GM18507 (cell line): ENCODE results near the gene AKAP13.

Experiments used
- DNase-seq: peaks from one replicate; pipeline ENCODE4 v3.0.0; 2011; ENCODE audit warnings: low read depth; ENCODE audit not compliant: insufficient read length; ENCODE audit errors: extremely low spot score
- FAIRE-seq: peaks from 2 replicates; lab custom pipeline; 2011; peaks lifted over from hg19 to GRCh38; lab: Jason Lieb, UNC

The AKAP13 gene

DNA sequence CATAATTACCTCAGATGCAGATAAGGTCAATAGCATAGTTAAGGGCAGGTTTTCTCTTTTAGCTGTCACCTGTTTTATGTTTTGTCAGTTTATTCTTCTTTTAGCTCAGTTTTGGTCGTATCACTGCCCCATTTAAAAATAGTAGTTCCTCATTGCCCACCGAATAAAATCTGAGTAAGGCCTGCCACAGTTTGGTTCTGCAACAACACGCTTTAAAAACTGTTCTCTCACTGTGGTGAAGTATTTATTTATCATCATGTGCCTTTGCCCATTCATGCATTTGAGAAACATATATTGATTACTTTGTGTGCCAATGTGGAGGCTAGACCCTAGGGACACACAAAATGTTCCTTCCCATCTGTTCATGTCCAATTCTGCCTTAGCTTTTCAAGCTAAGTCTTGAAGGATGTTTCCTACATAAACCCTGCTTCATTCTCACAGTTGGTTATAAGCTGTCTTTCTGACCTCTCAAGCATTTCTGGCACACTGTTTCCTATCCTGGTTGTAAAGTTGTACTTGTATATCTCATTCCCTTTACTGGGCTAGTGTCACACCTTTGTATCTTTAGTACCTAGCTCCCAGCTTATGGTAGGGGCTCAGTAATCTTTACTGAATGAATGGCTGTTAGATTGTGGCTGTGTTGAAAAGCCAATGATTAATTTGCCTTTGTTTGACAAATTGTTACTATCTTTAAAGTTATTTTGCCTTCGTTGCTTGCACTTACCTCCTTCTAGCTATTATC, 23.9 kb downstream of the AKAP13 start:
- FAIRE-seq, result peak; percentile 72
- no peak for DNase-seq

DNA sequence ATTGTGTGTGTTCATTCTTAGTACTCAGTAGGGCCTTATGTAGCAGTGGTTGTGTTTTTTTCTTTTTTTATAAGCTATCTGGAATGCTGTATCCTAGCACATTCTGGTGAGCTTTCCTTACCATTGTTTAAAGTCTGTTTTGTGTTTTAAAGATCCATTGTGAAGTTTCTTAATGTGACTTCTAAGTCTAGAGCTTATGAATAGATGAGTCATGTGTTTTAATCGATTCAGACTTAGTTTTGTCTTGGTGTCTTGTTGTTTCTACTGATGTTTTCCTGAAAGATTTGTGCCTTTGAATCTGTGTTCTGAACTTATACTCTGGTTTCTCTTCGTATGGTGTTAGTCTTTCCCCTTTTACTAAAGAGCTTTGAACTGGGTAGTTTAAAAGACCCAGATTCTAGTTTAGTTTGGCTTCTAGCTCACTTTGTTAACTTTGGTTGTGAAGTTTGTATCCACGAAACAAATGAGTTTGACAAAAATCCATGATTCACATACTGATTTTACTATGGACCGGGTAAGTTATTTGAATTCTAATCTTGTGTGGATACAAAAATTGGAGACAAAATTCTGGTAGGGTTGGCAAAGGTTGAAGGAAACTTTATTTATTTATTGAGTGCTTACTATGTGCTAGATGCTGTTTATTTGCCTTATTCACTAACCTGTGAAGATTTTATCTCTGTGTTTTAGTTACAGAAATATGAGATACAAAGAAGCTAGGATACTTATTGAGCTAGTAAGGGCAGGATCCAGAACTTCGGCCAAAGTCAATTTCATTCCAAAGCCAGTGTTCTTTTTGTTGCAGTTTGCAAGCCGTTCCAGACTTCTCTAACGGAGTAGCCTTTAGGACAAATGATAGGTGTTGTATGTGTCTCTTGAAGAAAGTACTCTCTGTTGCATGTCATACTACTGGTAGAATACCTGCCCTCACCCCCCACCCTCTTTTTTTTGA, 24.8 kb downstream of the AKAP13 start:
- FAIRE-seq, result no peak
- DNase-seq, result no peak

DNA sequence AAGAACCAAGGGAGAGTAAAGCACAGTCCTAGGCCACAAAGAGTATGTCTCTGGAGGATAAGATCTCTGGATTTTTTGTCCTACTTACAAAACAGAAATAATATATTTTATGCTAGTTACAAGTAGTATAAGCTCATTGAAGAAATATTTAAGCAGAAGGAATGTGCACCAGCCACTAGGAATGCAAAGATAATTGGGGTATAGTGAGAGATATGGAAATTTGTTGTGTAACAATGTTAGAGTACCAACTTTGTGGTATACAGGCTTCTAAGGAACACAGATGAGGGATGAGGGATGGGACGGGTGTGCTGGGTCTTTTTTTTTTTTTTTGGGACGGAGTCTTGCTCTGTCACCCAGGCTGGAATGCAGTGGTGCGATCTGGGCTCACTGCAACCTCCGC, 26.5 kb downstream of the AKAP13 start:
- DNase-seq (no peak), FAIRE-seq (no peak)

DNA sequence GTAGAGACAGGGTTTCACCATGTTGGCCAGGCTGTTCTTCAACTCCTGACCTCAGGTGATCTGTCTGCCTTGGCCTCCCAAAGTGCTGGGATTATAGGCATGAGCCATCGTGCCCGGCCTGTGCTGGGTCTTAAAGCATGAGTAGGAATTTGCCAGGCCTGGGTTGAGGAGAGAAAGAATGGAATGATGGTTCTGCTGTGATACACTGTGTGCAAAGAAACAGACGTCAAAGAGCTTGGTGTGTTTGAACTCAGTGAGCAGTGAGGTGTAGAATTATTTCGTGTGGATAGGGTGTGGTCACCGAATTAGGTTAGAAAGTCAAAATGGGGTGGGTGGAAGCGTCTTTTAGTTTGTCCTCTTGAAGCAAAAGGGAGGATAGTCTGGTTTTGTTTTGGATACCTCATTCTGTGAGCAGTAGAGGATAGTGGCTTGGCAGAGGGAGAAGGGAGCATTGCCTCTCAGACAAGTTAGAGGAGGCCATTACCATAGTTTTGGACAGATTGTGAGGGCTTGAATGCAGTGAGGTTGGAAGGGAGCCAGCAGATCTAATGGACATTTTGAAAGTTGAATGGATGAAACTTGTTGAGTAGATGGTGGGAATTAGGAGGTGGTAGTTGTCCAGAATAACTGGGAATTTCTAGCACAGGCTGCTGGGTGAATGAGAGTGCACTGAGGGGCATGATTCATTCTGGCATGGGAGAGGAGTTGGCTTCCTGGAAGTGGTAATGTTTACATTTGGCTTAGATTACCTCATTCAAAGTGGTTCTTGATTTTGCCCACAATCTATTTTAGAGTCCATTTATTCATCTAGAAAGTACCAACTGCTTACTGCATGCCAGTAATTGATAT, 27.2 kb downstream of the AKAP13 start:
- FAIRE-seq (peak; percentile 56), DNase-seq (no peak)

DNA sequence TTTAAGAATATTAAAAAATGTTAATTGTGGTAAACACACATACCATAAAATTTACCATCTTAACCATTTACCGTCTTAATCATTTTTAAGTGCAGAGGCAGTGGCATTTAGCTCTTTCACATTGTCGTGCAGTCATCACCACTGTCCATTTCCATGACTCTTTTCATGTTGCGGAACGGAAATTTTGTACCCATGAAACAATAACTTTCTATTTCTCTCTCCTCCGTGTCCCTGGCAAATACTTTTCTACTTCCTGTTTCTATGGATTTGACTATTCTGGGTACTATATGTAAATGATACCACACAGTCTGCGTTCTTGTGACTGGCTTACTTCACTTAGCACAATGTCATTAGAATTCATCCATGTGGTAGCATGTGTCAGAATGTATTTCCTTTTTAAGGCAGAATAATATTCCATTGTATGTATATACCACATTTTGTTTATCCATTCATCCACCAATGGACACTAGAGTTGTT, 27.9 kb downstream of the AKAP13 start:
- DNase-seq (no peak), FAIRE-seq (peak; percentile 84)

DNA sequence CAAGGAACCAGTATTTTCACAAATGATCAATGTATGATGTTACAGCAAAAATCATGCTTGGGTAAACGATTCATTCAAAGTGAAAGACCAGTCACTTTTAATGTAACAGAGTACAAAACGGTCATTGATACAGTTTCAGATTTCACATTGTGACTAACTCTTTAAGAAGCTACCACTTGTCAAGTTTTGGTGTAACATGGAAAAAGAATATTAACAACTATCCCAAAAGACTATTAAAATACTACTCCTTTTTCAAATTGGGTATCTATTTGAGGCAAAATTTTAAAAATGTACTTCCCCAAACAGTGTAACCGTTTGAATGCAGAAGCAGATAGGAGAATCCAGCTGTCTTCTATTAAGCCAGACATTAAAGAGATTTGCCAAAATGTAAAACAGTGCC, 31.7 kb downstream of the AKAP13 start:
- no peak for DNase-seq
- peak; percentile 56 for FAIRE-seq

DNA sequence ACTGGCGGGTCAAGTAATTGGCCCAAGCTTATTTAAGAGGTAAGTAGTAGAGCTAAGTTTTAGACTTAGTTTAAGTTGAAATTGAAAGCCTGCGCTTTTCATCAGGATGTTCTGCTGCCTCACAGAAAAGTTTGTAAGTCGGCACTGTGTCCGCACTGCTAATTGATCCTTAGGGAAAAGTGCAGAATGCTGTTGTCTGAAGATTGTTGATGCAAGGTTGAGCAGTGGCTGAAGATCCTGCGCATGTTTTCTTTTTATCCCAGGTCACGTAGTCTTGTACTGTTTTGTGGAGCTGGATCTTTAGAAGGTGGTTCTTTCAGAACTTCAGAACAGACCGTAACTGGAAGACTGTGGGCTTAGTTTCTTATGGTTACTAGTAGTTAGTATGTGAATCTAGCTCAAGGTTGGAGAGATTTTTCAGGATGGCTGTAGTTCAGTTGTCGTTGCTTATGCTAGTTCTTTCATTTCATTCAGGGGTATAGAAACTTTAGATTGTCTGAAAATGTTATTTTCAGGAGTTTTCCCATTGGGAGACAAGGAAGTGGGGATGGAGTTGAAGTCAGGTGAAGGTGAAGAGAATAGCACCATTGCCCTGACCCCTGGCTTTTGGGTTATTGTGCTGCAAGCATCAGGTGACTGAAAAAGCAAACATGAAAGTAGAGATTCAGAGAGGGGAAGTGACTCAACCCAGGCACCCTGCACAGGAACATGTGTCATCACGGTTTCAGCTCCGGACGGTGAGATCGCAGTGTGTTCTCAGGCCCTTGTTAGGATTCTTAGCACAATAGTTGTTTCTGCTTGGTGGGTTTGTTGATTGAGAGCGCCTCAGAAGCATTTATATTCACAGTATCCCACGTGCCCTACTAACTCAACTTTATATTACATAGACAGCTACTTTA, 32.8 kb downstream of the AKAP13 start:
- FAIRE-seq, result peak; percentile 100
- peak; percentile 75 for DNase-seq

DNA sequence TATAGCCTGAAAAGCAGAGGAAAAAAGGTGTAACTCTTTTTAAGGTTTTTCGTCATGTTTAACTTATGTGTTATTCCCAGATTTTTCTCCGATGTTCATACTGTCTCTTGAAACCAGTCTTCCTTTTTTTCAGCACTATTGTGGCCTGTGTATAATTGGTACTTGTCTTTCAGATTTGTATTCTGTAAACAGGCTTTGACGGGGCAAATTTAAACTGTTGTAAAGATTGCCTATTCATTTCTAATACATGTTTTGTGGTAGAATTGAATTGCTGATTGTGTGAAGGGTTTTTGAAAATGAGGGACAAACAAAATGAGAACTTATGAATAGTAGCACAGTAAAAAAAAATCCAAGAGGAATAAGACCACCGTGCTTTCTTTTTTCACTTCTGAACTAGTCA, 33.6 kb downstream of the AKAP13 start:
- DNase-seq, result no peak
- no peak for FAIRE-seq

DNA sequence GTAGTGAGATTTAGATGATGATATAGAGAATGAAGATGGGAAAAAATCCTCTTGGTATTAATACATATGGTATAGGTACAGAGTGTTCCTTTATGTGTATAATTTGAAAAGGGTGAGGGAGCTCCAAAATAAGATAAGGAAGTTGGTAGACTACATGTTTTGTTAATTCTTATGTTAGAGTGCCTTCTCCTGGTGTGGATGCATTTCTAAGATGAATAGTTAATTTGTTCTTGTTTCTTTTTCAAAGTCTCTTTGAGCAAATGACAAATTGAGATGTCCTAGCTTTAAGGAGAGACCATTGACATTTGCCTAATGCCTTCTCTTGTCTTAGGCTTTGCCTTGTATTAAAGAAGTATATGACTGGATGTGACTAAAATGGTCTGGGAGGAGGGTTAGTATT, 34.1 kb downstream of the AKAP13 start:
- FAIRE-seq (peak; percentile 83), DNase-seq (no peak)

DNA sequence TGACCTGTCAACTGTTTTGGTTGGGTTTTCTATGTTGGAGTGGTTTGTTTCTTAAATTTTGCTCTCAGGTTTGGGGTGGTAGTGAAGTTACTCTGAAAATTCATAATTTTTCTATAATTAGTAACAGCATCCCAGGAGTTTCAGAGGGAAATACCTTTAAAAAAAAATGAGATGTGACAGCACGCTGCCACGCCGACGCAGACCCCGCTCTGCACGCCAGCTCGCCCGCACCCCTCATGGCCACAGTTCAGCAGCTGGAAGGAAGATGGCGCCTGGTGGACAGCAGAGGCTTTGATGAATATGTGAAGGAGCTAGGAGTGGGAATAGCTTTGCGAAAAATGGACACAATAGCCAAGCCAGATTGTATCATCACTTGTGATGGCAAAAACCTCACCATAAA, 34.6 kb downstream of the AKAP13 start:
- no peak for FAIRE-seq
- no peak for DNase-seq

DNA sequence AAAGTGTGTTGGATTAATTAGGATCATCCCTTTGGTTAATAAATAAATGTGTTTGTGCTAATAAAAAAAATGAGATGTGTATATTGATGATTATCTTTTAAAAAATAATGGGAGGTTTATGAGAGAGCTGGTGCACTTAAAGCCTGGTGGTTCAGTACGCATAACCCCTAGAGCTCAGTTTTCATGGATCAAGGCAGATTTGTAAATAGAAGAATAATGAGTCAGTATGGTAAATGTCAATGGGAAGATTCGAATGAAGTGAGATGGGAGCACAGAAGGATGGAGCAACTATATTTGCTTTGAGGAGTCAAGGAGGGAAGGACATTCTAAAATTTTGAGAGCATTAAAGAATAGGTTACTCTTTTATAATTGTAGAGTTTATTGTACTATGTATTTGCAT, 35.4 kb downstream of the AKAP13 start:
- DNase-seq, result no peak
- no peak for FAIRE-seq

DNA sequence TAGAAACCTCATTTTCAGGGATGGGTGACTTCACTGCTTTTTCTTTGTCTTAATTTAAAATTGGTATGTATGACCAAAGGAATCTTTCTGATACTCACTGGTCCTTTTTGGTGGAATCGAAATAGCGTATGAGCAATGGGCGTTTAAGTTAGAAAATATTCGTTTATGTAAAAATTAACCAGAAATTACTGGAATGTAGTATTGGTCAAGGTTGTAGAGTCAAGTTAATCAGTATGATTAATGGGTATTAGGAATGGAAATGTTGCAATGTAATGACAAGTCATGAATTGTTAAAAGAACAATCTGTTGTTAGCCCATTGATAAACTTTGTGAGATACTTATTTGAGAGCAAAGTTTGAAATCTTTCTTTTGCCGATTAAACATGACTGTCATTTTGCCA, 36.9 kb downstream of the AKAP13 start:
- FAIRE-seq (no peak), DNase-seq (no peak)

DNA sequence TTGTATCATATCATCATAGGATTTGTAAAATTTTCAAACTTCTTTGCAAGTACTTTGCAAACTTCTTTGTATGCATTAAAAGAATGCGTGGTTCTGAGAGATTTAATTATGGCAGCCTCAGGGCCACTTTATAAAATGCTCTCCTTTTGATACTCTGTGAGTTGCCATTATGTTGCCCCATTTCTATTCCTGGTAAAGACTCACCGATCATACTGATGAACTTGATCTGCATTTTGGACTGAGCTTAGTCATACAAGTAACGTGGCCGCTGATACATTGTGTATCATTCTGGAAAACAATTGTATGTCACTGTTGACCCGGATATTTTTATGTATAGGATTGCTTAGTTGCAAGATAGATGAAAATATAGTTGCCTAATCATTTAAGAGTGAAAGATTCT, 38.8 kb downstream of the AKAP13 start:
- DNase-seq (no peak), FAIRE-seq (no peak)

DNA sequence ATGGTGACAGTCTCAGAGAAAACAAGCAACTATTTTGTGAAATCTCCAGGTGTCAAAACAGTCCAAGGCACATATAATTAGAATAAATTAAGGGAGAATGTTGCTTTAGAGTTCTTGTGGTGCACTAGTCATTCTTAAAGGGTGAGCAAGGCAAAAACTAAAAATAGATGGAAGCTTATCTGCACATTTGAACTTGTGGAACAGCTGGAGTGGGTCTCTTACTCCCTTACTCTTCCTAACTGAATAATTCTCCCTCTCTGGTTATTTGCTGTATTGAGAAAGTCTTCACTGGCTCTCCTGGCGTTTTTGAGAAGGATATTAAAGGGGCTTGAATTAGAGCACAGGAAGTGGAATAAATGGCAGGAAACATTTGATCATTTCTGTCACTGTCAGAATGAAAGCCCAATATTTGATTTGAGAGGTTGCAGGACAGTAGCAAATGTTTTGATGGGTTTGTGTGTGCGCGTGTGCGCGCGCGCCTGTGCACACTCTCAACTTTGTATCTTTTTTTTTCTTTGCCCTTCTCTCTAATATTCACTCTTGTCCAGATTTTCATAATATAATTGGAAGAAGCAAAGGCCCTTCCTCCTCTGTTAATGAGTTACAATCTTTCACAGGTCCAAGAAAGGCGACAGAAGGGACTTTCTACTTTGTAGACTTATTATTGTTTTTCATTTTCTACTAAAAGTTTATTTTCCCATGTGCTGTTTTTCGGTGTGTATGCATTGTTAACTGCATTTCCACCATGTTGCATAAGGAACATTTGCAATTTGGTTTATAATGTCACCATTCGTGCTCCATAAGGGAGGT, 40.9 kb downstream of the AKAP13 start:
- no peak for DNase-seq
- peak; percentile 58 for FAIRE-seq

DNA sequence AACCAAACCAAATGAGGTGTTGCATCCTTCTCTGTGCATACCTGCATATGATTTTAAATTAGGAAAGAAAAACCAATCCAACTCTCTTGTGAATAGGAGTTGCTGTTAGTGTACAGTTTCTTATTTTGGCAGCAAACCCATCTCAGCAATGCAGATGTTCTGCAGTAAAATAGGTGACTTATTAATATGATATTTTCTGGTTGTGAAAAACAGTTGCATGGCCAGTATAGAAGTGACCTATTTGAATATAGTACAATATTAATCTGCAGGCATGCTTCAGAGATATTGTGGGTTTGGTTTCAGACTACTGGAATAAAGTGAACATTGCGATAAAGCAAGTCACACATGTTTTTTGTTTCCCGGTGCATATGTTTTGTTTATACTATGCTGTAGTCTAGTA, 42.2 kb downstream of the AKAP13 start:
- FAIRE-seq (peak; percentile 71), DNase-seq (no peak)

DNA sequence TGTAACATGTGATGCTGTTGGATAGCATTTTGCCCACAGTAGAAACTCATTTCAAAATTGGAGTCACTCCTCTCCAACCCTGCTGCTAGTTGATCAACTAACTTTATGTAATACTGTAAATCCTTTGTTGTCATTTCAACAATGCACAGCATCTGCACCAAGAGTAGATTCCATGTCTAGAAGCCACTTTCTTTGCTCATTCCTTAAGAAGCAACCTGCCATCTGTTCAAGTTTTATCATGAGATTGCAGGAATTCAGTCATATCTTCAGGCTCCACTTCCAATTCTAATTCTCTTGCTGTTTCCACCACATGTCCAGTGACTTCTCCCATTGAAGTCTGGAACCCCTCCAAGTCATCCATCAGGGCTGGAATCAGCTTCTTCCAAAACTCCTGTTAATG, 42.9 kb downstream of the AKAP13 start:
- no peak for DNase-seq
- FAIRE-seq, result peak; percentile 56

DNA sequence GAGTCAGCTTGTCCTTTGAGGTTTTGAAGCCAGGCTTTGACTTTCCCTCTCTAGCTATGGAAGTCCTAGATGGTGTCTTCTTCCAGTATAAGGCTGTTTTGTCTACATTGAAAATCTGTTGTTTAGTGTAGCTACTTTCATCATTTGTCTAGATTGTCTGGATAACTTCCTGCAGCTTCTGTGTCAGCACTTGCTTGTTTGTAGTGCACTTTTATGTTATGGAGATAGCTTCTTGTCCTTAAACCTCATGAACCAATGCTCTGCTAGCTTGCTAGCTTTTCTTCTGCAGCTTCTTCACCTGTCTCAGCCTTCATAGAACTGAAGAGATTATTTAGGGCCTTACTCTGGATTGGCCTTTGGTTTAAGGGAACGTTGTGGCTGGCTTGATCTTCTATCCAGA, 43.8 kb downstream of the AKAP13 start:
- no peak for DNase-seq
- peak; percentile 12 for FAIRE-seq

DNA sequence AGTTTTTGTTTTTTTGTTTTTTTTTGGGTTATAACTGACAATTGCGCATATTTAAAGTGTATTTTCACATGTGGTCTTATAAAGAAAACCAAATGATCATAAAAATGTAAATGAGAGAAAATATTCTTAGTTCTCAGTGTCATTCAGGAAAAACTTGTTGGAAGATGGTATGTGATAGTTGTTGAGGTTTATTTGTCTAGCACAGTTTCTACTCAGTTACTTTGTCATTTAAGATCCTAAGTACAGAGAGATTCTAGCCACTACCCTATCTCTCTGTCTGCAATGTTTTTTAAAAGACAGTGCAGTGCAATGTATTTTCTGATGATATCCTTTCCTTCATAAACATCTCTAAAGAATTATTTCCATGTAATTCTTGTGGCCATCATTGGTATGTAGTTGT, 46.1 kb downstream of the AKAP13 start:
- DNase-seq, result no peak
- no peak for FAIRE-seq
